ENCODE measurements around the gene SDHB.

GRCh38 chr1:17045150-17045549, 8.7 kb downstream of the SDHB start:
- no peak for TF ChIP-seq CTCF (IDR thresholded peaks at IDR 0.05)
- TF ChIP-seq EP300 (IDR thresholded peaks at IDR 0.05): no peak
- TF ChIP-seq POLR2AphosphoS5 (IDR thresholded peaks at IDR 0.05): no peak

Data from sigmoid colon (tissue), 4 donors.